NCI-H2081 (cell line): ENCODE measurements around the gene GLRA3.
"Not testable (repeated sequence)": the region's sequence is repeated elsewhere in the genome, so short reads cannot be mapped to it uniquely, and the experiment has no call there.

Source experiments
- DNase-seq, 2 experiments: peaks; one replicate each; lab custom pipeline; 2025; lab: John Stamatoyannopoulos, UW

Gene GLRA3

DNA sequence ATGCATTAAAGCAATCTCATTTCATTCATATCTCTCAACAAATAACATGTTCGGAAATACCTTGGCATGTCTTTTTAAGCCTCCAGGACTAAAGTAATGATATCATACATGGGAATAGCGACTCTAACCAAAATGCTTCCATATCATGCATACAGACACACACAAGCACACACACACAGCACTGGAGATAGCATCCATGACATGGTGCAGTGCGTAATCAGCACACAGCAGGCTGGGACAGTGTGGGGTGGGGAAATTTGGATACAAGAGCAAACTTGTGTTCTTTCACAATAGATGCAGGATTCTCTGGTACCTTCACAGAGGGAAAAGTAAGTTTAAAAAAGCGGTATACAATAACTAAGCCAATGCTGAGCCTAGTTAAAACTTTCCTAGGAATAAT is 174.4 kb downstream of the GLRA3 start:
- DNase-seq, result no peak

DNA sequence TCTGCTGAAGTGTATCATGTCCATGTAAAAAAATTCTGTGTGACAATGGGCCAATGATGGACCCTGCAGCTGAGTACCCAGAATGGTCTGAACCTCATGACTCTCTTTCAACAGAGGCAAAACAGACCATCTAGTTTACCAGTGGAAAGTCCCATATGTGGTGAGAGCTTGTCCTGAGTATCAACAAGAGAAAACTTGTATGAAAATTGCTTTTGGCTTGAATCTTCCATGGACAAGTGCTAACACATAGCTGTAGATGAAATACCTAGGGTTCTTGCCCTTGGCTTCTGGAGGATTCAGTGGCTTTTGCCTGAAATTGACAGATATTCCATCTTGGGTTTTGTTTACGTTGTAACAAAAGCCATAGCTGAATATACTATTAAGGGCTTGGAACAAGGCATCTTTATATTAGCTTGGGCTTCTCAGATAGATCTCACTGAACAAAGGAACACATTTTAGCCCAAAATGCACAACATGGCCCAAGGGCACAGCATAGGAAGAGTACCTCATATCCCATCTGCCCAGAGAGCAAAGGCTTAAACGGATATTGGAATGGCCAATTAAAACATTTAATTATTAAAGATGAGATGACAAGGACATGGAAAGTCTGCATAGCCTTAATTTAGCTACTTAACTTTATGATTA is 178.2 kb downstream of the GLRA3 start:
- DNase-seq, result no peak

GRCh38 chr4:174648812-174649211 is 180.2 kb downstream of the GLRA3 start:
- no peak for DNase-seq

- no peak for DNase-seq
These were observed 182.7 kb downstream of the GLRA3 start for GRCh38 chr4:174646326-174646725.

DNA sequence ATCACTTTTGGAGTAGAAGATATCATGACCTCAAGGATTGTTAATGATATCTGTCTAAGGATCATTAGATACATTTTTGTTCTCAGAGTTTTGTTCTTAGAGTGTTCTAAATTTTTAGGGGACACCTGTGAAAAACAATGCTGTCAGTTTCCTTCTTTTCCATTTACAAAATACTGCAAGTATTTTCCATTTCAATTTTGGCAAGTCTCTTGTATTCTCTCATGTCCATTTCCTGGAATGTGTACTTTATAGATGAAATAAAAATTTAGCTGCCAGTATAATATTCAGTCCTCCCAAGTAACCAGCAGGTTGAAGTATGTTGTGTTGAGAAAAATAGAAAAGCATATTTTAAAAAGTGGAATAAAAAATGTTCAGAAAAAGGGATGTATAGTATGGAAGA is 188.9 kb downstream of the GLRA3 start:
- DNase-seq, result no peak

DNA sequence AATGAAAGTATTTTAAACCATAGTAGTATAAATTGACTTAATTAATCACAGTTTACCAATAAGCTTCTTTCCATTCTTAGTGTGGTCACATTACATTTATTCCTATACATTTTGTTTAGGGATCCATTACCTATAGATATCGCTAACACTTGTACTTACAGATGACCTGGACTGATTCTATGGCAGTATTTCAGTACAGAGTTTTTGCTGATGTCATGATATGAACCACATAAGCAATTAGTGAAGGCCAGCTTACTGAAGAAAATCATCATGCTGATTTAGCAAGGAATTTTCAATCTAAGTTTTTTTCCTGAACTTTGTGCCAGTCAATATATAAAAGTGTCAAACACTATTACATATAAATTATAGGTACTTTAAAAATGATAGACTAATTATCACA is 193.3 kb downstream of the GLRA3 start:
- no peak for DNase-seq

GRCh38 chr4:174633399-174633798 is 195.6 kb downstream of the GLRA3 start:
- no peak for DNase-seq

- peak; percentile 1 to 28 for DNase-seq
These were observed 196.9 kb downstream of the GLRA3 start for GRCh38 chr4:174631901-174632758.

- not testable (repeated sequence) for DNase-seq
These were observed 199.1 kb downstream of the GLRA3 start for GRCh38 chr4:174629907-174630450.

GRCh38 chr4:174629265-174629664 is 199.8 kb downstream of the GLRA3 start:
- DNase-seq, result no peak

- no peak for DNase-seq
These were observed 200.9 kb downstream of the GLRA3 start for GRCh38 chr4:174628191-174628590.

- DNase-seq, result no peak
These were observed 201.6 kb downstream of the GLRA3 start for GRCh38 chr4:174627473-174627872.

- no peak for DNase-seq
These were observed 202.6 kb downstream of the GLRA3 start for GRCh38 chr4:174626342-174627008.

DNA sequence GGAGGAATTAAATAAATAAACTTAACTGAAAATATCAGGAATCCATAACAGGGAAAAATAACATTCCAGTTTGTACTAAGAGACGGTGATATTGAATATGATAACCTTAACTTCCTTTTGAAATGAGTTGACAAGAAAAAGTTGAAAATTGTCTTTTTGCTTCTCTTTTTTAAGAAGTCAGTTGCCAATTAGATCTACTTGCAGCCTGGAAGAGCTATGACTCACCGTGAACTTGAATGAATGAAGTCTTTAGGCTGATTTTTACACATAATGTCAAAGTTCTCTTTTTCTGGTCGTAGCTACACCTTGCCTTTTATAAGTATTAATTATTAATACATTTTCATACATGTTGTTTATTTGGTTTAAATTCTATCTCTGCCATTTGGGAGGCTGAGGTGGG is 212.4 kb downstream of the GLRA3 start:
- DNase-seq, result no peak

GRCh38 chr4:174613979-174614378 is 215.1 kb downstream of the GLRA3 start:
- no peak for DNase-seq

DNA sequence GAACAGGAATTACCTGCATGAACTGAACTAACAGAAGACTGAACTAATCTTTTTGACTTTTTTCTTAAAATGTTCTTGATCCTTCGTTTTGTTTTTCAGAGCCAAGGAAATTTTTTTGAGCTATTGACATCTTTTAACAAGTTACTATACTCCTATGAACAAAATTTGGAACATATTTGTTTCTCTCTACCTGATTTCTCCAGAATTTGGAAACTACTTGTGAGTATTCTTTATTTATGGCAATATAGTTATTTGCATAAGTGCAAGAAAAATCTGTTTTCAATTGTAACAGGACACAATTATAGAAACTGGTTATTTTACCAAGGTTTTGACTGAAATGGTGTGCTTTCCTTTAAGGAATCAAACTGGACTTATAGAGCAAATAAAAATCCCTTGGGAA is 217.3 kb downstream of the GLRA3 start:
- no peak for DNase-seq

GRCh38 chr4:174607792-174608191 is 221.3 kb downstream of the GLRA3 start:
- DNase-seq, result no peak

DNA sequence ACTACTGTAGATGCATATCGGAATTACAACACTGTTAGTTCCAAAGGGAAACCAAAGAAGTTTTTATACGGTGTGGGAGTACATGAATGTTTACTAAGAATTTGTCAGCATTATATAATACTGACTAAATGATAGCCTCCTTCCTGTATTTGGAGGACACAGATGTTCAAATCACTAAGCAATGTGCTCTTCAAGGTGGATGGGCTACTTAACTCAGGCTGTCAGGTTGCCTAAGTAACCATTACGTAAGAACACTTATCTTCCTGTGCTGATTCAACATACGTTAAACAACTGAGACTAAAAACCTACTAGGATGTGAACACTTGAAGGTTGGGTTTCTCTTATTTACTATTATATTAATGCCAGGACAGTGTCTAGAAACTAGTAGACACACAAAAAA is 224.8 kb downstream of the GLRA3 start:
- DNase-seq, result peak in 1 of 2 experiments; percentile 7

DNA sequence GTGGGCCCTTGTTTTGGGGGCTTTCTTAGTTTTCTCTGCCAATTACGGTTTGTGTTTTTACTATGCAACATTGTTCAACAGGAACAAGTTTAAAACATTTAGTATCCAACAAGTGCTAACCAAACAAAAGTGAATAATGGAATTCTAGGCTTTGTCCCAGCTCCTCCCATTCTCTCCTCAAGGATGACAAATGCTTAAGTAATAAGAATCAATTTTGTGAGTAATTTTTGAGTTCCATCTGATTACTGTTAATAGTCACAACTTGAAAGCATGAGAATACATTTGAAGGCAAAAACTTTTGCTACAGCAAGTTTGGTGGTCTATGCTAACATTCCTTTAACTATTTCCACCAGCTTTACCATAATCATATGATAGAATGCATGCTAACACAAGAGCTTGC is 228.7 kb downstream of the GLRA3 start:
- DNase-seq, result no peak

GRCh38 chr4:174598800-174599199 is 230.2 kb downstream of the GLRA3 start:
- no peak for DNase-seq

DNA sequence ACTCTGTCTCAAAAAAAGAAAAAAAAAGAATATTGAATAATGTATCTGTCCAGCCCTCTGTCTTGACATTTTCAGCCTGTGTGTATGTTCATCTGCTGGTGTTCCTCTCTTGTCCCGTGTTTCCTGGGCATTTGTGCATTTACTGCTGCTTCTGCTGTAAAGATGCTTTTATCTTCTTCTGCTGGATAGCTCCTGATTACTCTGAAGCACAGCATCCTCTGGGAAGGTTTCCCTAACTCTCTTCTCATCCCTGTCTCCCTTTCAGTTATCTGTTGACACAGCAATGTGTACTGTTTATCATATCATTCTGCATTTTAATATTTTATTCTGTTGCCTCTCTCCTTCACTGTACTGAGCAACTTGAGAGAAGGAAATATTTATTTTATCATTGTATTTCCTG is 232.5 kb downstream of the GLRA3 start:
- DNase-seq, result no peak

DNA sequence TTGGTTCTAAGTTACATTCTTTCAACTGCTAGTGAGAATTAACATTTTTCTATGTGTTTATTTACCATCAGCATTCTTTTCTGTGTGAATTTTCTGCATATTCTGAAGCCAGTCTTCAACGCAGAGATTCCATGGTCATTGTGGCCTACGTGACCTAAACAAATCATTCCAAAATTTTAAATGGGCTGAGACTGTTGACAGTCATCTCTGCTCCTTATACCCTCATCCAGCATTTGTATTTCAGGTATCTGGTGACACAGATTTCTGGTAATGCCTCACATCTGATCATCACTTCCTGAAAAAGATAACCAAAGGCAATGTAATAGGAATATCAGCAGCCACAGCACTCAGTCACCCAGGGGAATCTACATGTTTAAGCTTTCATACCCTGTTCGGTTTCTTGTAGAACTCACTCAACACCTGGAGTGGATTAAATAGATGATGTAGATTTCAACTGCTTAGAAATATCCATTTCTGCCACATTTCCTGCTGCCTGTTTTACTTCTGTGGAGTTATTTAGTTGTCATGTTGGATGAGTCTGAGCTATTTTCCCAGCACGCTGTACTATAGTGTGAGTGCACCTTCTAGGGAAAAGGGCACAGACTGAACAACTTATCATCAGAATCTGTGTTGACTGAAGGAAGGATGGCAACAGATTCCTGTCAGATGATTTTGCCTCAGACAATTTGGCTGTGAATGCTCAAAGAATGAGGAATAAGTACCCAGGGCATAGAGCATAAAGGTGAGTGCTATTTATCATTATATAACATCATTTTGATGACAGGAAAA is 233.7 kb downstream of the GLRA3 start:
- no peak for DNase-seq
